GM12865 (cell line): ENCODE results near the gene YTHDF2.

Experiments
- DNase-seq: peaks from one replicate; pipeline ENCODE4 v3.0.0; 2010; ENCODE audit warnings: low read depth
- H3K4me3 ChIP-seq: 2 replicates; pipeline ENCODE4 v1.5.1; 2011; ENCODE audit warnings: mild to moderate bottlenecking, low read depth, low read length, control low read depth
- CTCF ChIP-seq: IDR thresholded peaks from 2 replicates; pipeline ENCODE4 v1.5.1; 2011; ENCODE audit warnings: low read length, control low read depth, low read depth, inconsistent platforms; ENCODE audit not compliant: insufficient read depth; ENCODE audit errors: missing control alignments

YTHDF2 gene

GRCh38 chr1:28811369-28811765, 74.6 kb downstream of the YTHDF2 start:
- H3K4me3 ChIP-seq = no peak overlapping the region

GRCh38 chr1:28811766-28812668, 75.3 kb downstream of the YTHDF2 start, which contains the start of gene OPRD1:
Gene OPRD1 (plus strand): TSS chr1:28812170. CDS start chr1:28812384, 214 bp downstream.
- H3K4me3 ChIP-seq = no peak within 1 kb of the TSS
- TF ChIP-seq CTCF = no peak
- no peak for DNase-seq

More at GRCh38 chr1:28811369-28811765, 74.6 kb downstream of the YTHDF2 start:
- TF ChIP-seq CTCF = no peak
- DNase-seq = no peak

GRCh38 chr1:28812669-28813468, 76.1 kb downstream of the YTHDF2 start:
- no peak for TF ChIP-seq CTCF
- DNase-seq = no peak
- no peak overlapping the region for H3K4me3 ChIP-seq

GRCh38 chr1:28813931-28814465, 77.3 kb downstream of the YTHDF2 start:
- no peak for TF ChIP-seq CTCF
- H3K4me3 ChIP-seq = no peak overlapping the region
- DNase-seq = no peak

- DNase-seq = no peak
- no peak for TF ChIP-seq CTCF
- H3K4me3 ChIP-seq = no peak overlapping the region
Measured at GRCh38 chr1:28815533-28816185, 78.9 kb downstream of the YTHDF2 start.

GRCh38 chr1:28817133-28817532, 80.4 kb downstream of the YTHDF2 start:
- no peak overlapping the region for H3K4me3 ChIP-seq
- TF ChIP-seq CTCF = no peak
- DNase-seq = no peak
